ENCODE results near the gene ZCCHC24.

- no peak for TF ChIP-seq CTCF (IDR thresholded peaks at IDR 0.05)
- TF ChIP-seq POLR2A (IDR thresholded peaks at IDR 0.05), result no peak
- peak in 2 of 3 donors; percentile 9 to 68 for TF ChIP-seq POLR2AphosphoS5 (IDR thresholded peaks at IDR 0.05)
Observed at GRCh38 chr10:79424221-79425073, 21.0 kb downstream of the ZCCHC24 start.

All from stomach (tissue), 4 donors.